Left lung (tissue), 10 donors: Measurements from ENCODE around the gene LIPI. TPM values are rescaled to one million over a fixed set of nuclear protein-coding genes. Genes with fewer than 3 reads are reported as not detected.

Experiments
- ATAC-seq: fragments of 200-7000 bp; cut with Tn5 transposase; one replicate; pipeline ENCODE4 v1.9.1; 2020; ENCODE audit warnings: moderate library complexity
- DNase-seq, 4 donors: peaks; one replicate each; pipeline ENCODE4 v3.0.0-alpha.2; 2013 to 2020
- H3K27ac ChIP-seq, 2 donors: fragments of 200-600 bp; sonication (generic) in 1 of 2; one replicate each; pipeline versions ENCODE4 v1.5.0 to v1.8.0; 2020 to 2021
- H3K27me3 ChIP-seq, 2 donors: fragments of 200-600 bp; sonication (generic) in 1 of 2; one replicate each; pipeline versions ENCODE4 v1.5.0 to v1.8.0; 2020 to 2021
- H3K36me3 ChIP-seq, 2 donors: fragments of 200-600 bp; sonication (generic) in 1 of 2; one replicate each; pipeline versions ENCODE4 v1.5.0 to v1.8.0; 2020 to 2021
- H3K4me1 ChIP-seq, 2 donors: fragments of 200-600 bp; one replicate each; pipeline ENCODE4 v1.8.0; 2021
- H3K4me3 ChIP-seq, 2 donors: fragments of 200-600 bp; sonication (generic) in 1 of 2; one replicate each; pipeline versions ENCODE4 v1.5.0 to v1.8.0; 2020 to 2021; ENCODE audit warnings: mild to moderate bottlenecking in 1 of 2
- H3K9me3 ChIP-seq, 2 donors: fragments of 200-600 bp; sonication (generic) in 1 of 2; one replicate each; pipeline versions ENCODE4 v1.5.0 to v1.8.0; 2020 to 2021
- intact Hi-C, 2 donors: fragments of 100-400 bp; cut with DNase I; formaldehyde crosslinking; loops; one replicate each; pipeline versions ENCODE4 v1.11.2 to v1.14.2; 2022
- polyA plus RNA-seq, 6 donors: library from polyadenylated mRNA; unstranded; fragments of 120-200 nt; gene quantifications; one replicate each; pipeline ENCODE4 v1.2.1, GENCODE V29; 2013; ENCODE audit not compliant: insufficient read length in 6 of 6
- total RNA-seq, 2 donors: library from RNA; stranded (reverse); fragmentation: NEBNext Ultra II Directional; extraction: Animal tissue kit (Norgen Biotek cat#: 25700); gene quantifications; one replicate each; pipeline ENCODE4 v1.2.1, GENCODE V29; 2021
- TF ChIP-seq, protein P1 (sequence below), 2 donors: fragments of 200-600 bp; sonication (generic) in 1 of 2; IDR thresholded peaks; one replicate each; pipeline versions ENCODE4 v1.5.0 to v1.8.0; 2021; ENCODE audit warnings: antibody characterized with exemption in 2 of 2
- donor health status: DM: no; HTN: yes; CAD: no.
- donor health status: DM: no; HTN: no; CAD: no.

LIPI gene
- total and polyA plus RNA-seq, 8 donors: 0.30 to 0.90 (median 0.69) TPM; not detected in 2

DNA sequence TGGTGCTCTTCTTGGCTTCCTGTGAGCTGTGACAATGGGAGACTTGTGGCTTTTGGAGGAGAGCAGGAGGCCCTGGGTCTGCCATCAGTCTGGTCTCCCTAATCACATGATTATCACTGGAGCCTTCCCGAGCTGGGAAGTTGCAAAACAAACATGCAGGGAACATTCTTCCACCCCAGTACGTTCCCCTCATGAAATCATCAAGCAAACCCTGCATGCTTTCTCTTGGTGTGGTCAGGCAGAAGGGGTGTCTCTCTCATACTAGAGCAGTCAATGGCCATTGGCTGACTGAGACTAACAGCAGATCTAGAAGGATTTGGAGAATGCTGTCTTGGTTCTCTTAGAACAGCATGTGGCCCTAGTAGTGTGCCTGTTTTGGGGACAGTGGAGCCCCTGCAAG, 111.2 kb downstream of the LIPI start:
- no peak overlapping the region for H3K4me3 ChIP-seq
- DNase-seq (no peak), ATAC-seq (no peak)
- intact Hi-C loops: no loop called here
- H3K4me1 ChIP-seq: no peaks in the 10 kb centered on the region
- H3K9me3 ChIP-seq: no peaks in the 10 kb centered on the region
- TF ChIP-seq, protein P1, sequence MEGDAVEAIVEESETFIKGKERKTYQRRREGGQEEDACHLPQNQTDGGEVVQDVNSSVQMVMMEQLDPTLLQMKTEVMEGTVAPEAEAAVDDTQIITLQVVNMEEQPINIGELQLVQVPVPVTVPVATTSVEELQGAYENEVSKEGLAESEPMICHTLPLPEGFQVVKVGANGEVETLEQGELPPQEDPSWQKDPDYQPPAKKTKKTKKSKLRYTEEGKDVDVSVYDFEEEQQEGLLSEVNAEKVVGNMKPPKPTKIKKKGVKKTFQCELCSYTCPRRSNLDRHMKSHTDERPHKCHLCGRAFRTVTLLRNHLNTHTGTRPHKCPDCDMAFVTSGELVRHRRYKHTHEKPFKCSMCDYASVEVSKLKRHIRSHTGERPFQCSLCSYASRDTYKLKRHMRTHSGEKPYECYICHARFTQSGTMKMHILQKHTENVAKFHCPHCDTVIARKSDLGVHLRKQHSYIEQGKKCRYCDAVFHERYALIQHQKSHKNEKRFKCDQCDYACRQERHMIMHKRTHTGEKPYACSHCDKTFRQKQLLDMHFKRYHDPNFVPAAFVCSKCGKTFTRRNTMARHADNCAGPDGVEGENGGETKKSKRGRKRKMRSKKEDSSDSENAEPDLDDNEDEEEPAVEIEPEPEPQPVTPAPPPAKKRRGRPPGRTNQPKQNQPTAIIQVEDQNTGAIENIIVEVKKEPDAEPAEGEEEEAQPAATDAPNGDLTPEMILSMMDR (IDR thresholded peaks at IDR 0.05): no peak
- no peak overlapping the region for H3K27ac ChIP-seq
- H3K27me3 ChIP-seq: no peaks in the 10 kb centered on the region
- H3K36me3 ChIP-seq: no peaks in the 10 kb centered on the region

DNA sequence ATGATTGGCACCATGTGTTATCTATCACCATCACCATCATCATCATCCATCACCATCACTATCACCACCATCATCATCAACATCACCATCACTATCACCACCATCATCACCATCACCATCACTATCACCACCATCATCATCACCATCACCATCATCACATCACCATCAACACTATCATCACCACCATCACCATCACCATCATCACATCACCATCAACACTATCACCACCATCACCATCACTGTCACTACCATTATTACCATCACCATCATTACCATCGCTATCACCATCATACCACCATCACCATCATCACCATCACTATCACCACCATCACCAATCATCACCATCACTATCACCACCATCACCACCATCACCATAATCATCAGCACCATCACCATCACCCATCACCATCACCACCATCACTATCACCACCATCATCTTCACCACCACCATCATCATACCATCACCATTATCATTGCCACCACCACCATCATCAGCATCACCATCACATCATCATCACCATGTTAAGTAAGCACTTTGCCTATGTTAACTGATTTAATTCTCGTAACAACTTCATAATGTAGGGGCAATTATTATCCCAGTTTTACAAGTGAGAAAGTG, 112.8 kb downstream of the LIPI start:
- no peak for ATAC-seq
- no peak overlapping the region for H3K27ac ChIP-seq
- no peak for DNase-seq
- H3K27me3 ChIP-seq: no peaks in the 10 kb centered on the region
- no peaks in the 10 kb centered on the region for H3K9me3 ChIP-seq
- H3K4me3 ChIP-seq: no peak overlapping the region
- intact Hi-C loops: no loop called here
- H3K36me3 ChIP-seq: no peaks in the 10 kb centered on the region
- TF ChIP-seq, protein P1 (IDR thresholded peaks at IDR 0.05): no peak
- no peaks in the 10 kb centered on the region for H3K4me1 ChIP-seq

- TF ChIP-seq, protein P1 (IDR thresholded peaks at IDR 0.05): no peak
- Histone ChIP-seq H3K27me3 (no peaks in the 10 kb centered on the region), H3K4me3 (no peak overlapping the region), H3K36me3 (no peaks in the 10 kb centered on the region), H3K4me1 (no peaks in the 10 kb centered on the region), H3K9me3 (no peaks in the 10 kb centered on the region), H3K27ac (no peak overlapping the region)
- no peak for DNase-seq
- ATAC-seq: no peak
- intact Hi-C loops: no loop called here
Observed at GRCh38 chr21:14096577-14096976, 114.2 kb downstream of the LIPI start.

- intact Hi-C loops: no loop called here
- Histone ChIP-seq H3K27me3 (no peaks in the 10 kb centered on the region), H3K36me3 (no peaks in the 10 kb centered on the region), H3K4me1 (no peaks in the 10 kb centered on the region), H3K4me3 (no peak overlapping the region), H3K9me3 (no peaks in the 10 kb centered on the region), H3K27ac (no peak overlapping the region)
- DNase-seq (no peak), ATAC-seq (no peak)
- TF ChIP-seq, protein P1 (IDR thresholded peaks at IDR 0.05): no peak
Observed at GRCh38 chr21:14096172-14096571, 114.6 kb downstream of the LIPI start.

DNA sequence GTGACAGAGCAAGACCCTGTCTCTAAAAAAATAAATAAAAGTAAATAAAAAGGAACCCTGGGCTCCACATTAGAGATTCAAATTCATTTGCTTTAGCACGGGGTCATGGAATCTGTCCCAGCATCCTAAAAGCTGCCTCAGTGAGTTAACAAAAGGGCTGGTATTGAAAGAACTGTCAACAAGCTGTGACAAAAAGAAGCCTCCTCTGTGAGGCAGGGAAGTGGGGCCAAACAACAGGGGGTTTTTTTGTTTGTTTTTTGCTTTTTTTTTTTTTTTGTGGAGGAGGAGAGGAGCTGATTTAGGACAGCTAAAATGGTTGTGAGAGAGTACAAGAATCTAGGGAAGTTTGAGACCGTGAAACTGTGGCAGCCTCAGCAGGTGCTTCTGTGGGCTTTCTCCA, 115.7 kb downstream of the LIPI start:
- ATAC-seq (no peak), DNase-seq (no peak)
- Histone ChIP-seq H3K9me3 (no peaks in the 10 kb centered on the region), H3K27me3 (no peaks in the 10 kb centered on the region), H3K4me1 (no peaks in the 10 kb centered on the region), H3K4me3 (no peak overlapping the region), H3K36me3 (no peaks in the 10 kb centered on the region), H3K27ac (no peak overlapping the region)
- TF ChIP-seq, protein P1 (IDR thresholded peaks at IDR 0.05): no peak
- intact Hi-C loops: no loop called here
